GM18520 (cell line): Measurements from ENCODE around the gene LLGL1.
A peak's percentile ranks its signal among the peaks of the same experiment; 100 is the strongest.

Experiments
- ATAC-seq: cut with Tn5 transposase; IDR thresholded peaks from one replicate; pipeline ENCODE4 v1.9.1; 2021; ENCODE audit not compliant: unreplicated experiment

LLGL1 gene

GRCh38 chr17:18225121-18225641, at the start of gene LLGL1:
Gene LLGL1, plus strand, starts transcription at chr17:18225635. Its CDS starts 48 bp downstream, at chr17:18225683.
- peak; percentile 84 for ATAC-seq

- no peak for ATAC-seq
Measured at GRCh38 chr17:18176176-18176575, 49.3 kb upstream of the LLGL1 start.

GRCh38 chr17:18177133-18177532, 48.3 kb upstream of the LLGL1 start:
- ATAC-seq: no peak

GRCh38 chr17:18177722-18178121, 47.7 kb upstream of the LLGL1 start:
- no peak for ATAC-seq

GRCh38 chr17:18179196-18179595, 46.2 kb upstream of the LLGL1 start:
- ATAC-seq: no peak

- ATAC-seq: no peak
Measured at GRCh38 chr17:18179804-18180203, 45.6 kb upstream of the LLGL1 start.

- no peak for ATAC-seq
Measured at GRCh38 chr17:18181358-18181757, 44.1 kb upstream of the LLGL1 start.

GRCh38 chr17:18182110-18182977, 43.1 kb upstream of the LLGL1 start:
- no peak for ATAC-seq

GRCh38 chr17:18182978-18183333, 42.5 kb upstream of the LLGL1 start:
- peak; percentile 16 for ATAC-seq

- ATAC-seq: peak; percentile 72
Measured at GRCh38 chr17:18183334-18184142, 41.9 kb upstream of the LLGL1 start, which contains the start of gene ALKBH5. Gene ALKBH5, plus strand, starts transcription at chr17:18183828. Its CDS starts 416 bp downstream, at chr17:18184244.

GRCh38 chr17:18184143-18185031, 41.0 kb upstream of the LLGL1 start:
- no peak for ATAC-seq

- ATAC-seq: no peak
Measured at GRCh38 chr17:18185391-18185790, 40.0 kb upstream of the LLGL1 start.

- ATAC-seq: no peak
Measured at GRCh38 chr17:18185832-18186626, 39.4 kb upstream of the LLGL1 start.

GRCh38 chr17:18186627-18186982, 38.8 kb upstream of the LLGL1 start:
- no peak for ATAC-seq

GRCh38 chr17:18187226-18187625, 38.2 kb upstream of the LLGL1 start:
- ATAC-seq: no peak

- ATAC-seq: no peak
Measured at GRCh38 chr17:18187821-18188761, 37.3 kb upstream of the LLGL1 start.

GRCh38 chr17:18190628-18191235, 34.7 kb upstream of the LLGL1 start:
- no peak for ATAC-seq

GRCh38 chr17:18191236-18191667, 34.2 kb upstream of the LLGL1 start:
- no peak for ATAC-seq
